Motor neuron (in vitro differentiated cells): Measurements from ENCODE around the gene SF3B5. TPM values are rescaled to one million over a fixed set of nuclear protein-coding genes. Genes with fewer than 3 reads are reported as not detected.

Source experiments
- ATAC-seq, 8 experiments: fragments of 200-7000 bp; cut with Tn5 transposase; replicated peaks in 6 of 8; 2 replicates each; pipeline ENCODE4 v1.8.0; 2021; ENCODE audit warnings: mild to moderate bottlenecking in 8 of 8, moderate library complexity in 8 of 8
- H3K27ac ChIP-seq, 2 donors: fragments of 250-450 bp; sonication (Bioruptor Pico); 2 replicates each; pipeline ENCODE4 v1.9.0; 2021; ENCODE audit warnings: antibody characterized with exemption in 2 of 2, mild to moderate bottlenecking in 2 of 2, moderate library complexity in 1 of 2
- H3K4me1 ChIP-seq, 2 donors: fragments of 250-450 bp; sonication (Bioruptor Pico); replicated peaks in 1 of 2; 2 replicates each; pipeline ENCODE4 v1.6.1; 2021; ENCODE audit warnings: antibody characterized with exemption in 2 of 2, mild to moderate bottlenecking in 2 of 2, moderate library complexity in 1 of 2
- H3K4me3 ChIP-seq, 5 donors: fragments of 250-450 bp; sonication (Bioruptor Pico); 2 replicates each; pipeline ENCODE4 v1.9.0; 2021; ENCODE audit warnings: antibody characterized with exemption in 5 of 5, mild to moderate bottlenecking in 5 of 5, moderate library complexity in 4 of 5
- WGBS, 10 experiments: fragments of 450-650 bp; shearing (Covaris generic); methylation state at CpG; one replicate each; pipeline ENCODE4 v1.0.0; 2022; 5-methylcytosine and 5-hydroxymethylcytosine counted together
- in situ Hi-C, 9 experiments: fragments of 400-800 bp; cut with MboI; loops; one replicate each; pipeline ENCODE4 v1.15.0; 2021; ENCODE audit warnings: low sequenced_read_pairs in 9 of 9, low pct_unique_long_range_greater_than_20kb in 2 of 9; ENCODE audit not compliant: unreplicated experiment in 9 of 9
- total RNA-seq, 8 experiments: library from RNA; unstranded; fragments of 300-600 nt; gene quantifications; 2 replicates each; pipeline versions ENCODE4 v1.2.3 to v1.2.4, GENCODE V29; 2022

Gene SF3B5
- total RNA-seq, 8 experiments from 2014 or later = 160 to 392 (median 214) TPM

DNA sequence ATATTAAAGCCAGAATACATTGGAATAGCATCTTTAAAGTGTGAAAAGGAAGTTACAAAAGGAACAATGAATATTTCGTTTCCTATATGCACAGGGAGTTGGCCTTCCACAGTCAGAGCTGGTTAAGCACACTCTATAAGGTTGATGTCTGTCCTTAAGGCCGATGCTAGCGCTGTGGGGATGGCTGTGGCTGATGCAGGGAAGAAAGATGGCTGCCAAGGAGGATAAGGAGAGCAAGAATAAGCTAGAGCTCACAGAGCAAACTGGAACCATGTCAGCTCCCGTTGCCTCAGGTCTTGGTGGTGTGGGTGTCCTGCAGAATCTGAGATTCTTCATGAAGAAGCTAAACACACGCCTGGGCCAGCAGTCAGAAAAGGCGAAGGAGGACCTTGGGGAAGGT lies 34.1 kb upstream of the SF3B5 start:
- WGBS, 10 experiments = 50 to 93% (median 80%) methylated on average over 1 to 5 of the region's 6 CpGs; no CpG with 5 or more reads in 1 of the 10 experiments
- Histone ChIP-seq H3K4me1 (no peaks in the 10 kb centered on the region), H3K4me3 (no peak overlapping the region), H3K27ac (no peak overlapping the region)
- ATAC-seq = no peak
- in situ Hi-C loops = no loop called here

DNA sequence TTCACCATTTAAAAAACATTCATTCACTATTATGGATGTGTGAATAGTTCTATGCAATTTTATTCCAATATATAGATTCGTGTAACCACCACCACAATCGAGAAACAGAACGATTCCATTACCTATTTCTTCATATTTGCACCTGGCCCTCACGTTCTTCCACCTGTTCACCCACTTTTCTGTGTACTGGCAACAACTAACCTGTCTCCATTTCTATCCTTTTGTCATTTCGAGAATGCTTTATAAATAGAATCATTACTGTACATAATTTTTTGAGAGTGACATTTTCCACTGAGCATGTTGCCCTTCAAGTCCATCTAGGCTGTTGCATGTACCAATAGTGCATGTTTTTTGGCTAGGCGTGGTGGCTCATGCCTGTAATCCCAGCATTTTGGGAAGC lies 31.7 kb upstream of the SF3B5 start:
- H3K4me1 ChIP-seq = no peaks in the 10 kb centered on the region
- no peak for ATAC-seq
- H3K4me3 ChIP-seq = no peak overlapping the region
- 16 to 100% (median 83%) methylated on average over 1 to 6 of the region's 6 CpGs for WGBS, 10 experiments
- in situ Hi-C loops = no loop called here
- no peak overlapping the region for H3K27ac ChIP-seq

DNA sequence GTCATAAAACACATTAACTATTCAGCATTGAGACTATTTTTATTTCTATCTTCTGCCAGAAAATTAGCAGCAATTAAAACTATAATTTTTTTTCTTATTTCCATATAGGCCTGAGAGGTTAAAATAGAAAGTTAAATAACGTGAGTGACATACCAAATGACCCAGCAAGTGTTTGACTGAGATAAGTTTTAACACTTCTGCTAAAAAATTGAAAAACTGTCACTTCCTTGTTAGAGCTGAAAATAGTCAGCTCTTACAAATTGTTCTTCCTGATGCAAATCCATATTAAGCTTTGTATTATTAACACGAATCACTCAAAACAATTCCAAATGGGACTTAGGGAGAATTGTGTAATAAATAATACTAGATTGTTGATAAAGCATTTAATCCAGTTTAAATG lies 28.5 kb upstream of the SF3B5 start:
- Histone ChIP-seq H3K27ac (no peak overlapping the region), H3K4me1 (no peaks in the 10 kb centered on the region), H3K4me3 (no peak overlapping the region)
- WGBS, 10 experiments = 23 to 94% (median 78%) methylated on average over 2 of the region's 2 CpGs; no CpG with 5 or more reads in 1 of the 10 experiments
- no peak for ATAC-seq
- in situ Hi-C loops = loop anchor here in 5 of 9 experiments (25.0 kb wide), 1 partner anchor 363 kb away; no protein-coding TSS in a partner anchor

DNA sequence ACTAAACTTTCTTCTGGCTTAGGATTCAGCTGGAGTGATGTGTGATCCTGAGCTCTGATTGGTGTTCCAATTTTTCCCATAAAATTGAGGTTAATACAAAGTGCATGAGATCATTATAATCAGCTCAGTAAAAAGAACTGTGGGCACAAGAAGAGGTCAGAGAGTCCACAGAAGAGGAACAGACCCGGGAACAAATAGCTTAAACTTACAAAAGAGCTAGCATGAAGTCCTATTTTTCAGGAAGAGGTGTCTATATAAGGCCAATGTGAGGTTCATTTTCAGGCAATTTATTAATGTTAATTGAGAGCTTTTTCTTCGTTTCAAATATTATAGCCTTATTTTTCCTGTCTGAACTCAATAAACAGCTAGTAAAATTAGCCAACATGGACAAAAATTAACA lies 28.0 kb upstream of the SF3B5 start:
- in situ Hi-C loops = loop anchor here in 5 of 9 experiments (25.0 kb wide), 1 partner anchor 364 kb away; no protein-coding TSS in a partner anchor
- Histone ChIP-seq H3K4me3 (no peak overlapping the region), H3K27ac (no peak overlapping the region), H3K4me1 (no peaks in the 10 kb centered on the region)
- ATAC-seq = no peak
- 8 to 75% (median 46%) methylated on average over 1 to 2 of the region's 2 CpGs; no CpG with 5 or more reads in 1 of the 10 experiments for WGBS, 10 experiments

DNA sequence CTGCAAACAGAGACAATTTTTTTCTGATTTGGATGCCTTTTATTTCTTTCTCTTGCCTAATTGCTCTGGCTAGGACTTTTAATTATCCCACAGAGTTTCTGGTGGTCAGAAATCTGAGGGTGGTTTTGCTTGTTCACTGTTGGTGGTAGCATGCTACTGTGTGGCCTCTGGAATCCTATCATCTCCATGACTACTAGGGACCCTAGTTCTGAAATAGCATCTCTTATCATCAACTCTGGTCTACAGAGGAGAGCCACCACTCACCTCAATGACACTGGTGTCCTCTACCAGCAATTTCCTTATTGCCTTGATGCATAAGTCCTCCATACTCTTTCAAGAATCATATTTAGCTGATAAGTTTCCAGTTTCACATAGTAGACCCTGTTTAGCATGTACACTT lies 27.5 kb upstream of the SF3B5 start:
- H3K4me1 ChIP-seq = no peaks in the 10 kb centered on the region
- ATAC-seq = no peak
- H3K27ac ChIP-seq = no peak overlapping the region
- H3K4me3 ChIP-seq = no peak overlapping the region
- in situ Hi-C loops = loop anchor here in 5 of 9 experiments (25.0 kb wide), 1 partner anchor 364 kb away; no protein-coding TSS in a partner anchor

DNA sequence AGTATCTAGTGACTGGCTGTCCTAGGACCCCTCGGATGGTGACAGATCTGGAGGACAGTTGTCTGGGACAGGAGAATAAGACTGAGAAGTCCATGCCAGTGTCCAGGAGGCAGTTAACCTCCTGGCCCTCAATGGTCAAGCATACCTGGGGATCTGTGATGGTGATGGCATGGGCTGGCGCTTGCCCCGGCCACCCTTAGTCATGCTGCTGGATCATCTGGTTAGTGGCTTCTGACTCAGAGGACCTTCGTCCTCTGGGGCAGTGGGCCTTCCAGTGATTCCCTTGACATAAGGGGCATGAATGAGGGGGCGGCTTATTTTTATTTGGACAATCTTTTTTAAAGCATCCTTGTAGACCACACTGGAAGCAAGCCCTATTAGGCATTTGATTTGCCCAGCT lies 24.0 kb upstream of the SF3B5 start:
- in situ Hi-C loops = loop anchor here in 5 of 9 experiments (25.0 kb wide), 1 partner anchor 368 kb away; no protein-coding TSS in a partner anchor
- no peak for ATAC-seq
- WGBS, 10 experiments = 67 to 100% (median 83%) methylated on average over 1 to 4 of the region's 5 CpGs; no CpG with 5 or more reads in 3 of the 10 experiments
- H3K4me3 ChIP-seq = no peak overlapping the region
- H3K27ac ChIP-seq = no peak overlapping the region
- H3K4me1 ChIP-seq = no peaks in the 10 kb centered on the region

DNA sequence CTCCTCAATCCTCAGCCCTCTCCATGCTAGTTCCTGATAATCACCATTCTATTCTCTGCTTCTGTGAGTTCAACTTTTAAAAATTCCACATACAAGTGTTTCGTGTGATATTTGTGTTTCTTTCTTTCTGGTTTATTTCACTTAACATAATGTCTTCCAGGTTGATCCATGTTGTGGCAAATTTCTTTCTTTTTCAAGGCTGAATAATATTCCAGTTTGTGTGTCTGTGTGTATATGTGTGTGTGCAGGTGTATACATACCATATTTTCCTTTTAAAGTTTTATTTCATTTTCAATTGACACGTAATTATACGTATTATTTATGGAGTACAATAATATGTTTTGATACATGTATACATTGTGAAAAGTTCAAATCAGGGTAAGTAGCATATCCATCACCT lies 19.8 kb upstream of the SF3B5 start:
- Histone ChIP-seq H3K4me3 (no peak overlapping the region), H3K4me1 (no peaks in the 10 kb centered on the region), H3K27ac (no peak overlapping the region)
- WGBS, 10 experiments = 38 to 100% (median 83%) methylated on average over 1 to 3 of the region's 3 CpGs
- no peak for ATAC-seq
- in situ Hi-C loops = loop anchor here in 5 of 9 experiments (25.0 kb wide), 1 partner anchor 372 kb away; no protein-coding TSS in a partner anchor

DNA sequence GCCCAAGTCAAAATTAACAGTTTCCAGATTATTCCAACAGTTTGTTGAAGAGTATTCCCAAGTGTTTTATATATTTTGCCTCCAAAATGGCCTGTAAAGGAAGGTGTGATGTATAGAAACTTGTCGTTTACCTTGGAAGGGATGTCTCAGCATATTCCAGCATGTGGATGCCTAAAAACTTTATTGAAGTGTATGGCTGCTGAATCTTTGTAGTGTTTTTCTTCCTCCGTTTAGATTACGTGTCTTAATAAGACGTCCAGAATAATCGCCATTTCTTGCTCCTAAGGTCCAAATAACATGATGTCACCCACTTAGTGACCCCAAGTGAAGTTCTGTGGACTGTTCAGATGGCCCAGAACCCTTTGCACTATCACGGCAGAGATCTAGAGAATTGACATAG lies 18.0 kb upstream of the SF3B5 start:
- in situ Hi-C loops = loop anchor here in 5 of 9 experiments (25.0 kb wide), 1 partner anchor 374 kb away; no protein-coding TSS in a partner anchor
- H3K4me1 ChIP-seq = no peaks in the 10 kb centered on the region
- no peak for ATAC-seq
- H3K4me3 ChIP-seq = no peak overlapping the region
- 0 to 100% (median 87%) methylated on average over 1 to 6 of the region's 6 CpGs for WGBS, 10 experiments
- H3K27ac ChIP-seq = no peak overlapping the region

DNA sequence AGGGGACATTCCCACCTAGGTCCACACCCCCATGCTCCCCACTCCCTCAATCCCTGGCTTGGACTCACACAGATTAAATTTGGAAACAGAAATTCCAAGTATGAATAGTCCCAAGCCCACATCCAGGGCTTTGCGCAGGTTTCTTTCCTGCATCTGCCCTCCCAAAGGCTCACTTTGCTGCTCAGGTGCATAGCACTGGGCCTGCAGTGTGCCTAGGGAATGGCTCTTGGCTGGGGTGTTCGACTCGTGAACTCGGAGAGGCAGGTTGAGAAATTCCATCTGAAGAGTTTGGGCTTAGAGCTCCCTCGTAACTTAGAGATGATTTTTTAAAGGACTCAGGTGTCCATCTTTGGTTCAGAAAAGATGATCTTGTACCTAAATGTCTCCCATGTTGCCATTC lies 14.8 kb upstream of the SF3B5 start:
- Histone ChIP-seq H3K4me1 (no peaks in the 10 kb centered on the region), H3K4me3 (no peak overlapping the region), H3K27ac (no peak overlapping the region)
- WGBS, 10 experiments = 80 to 100% (median 96%) methylated on average over 1 to 5 of the region's 5 CpGs; no CpG with 5 or more reads in 3 of the 10 experiments
- no peak for ATAC-seq
- in situ Hi-C loops = loop anchor here in 5 of 9 experiments (25.0 kb wide), 1 partner anchor 377 kb away; no protein-coding TSS in a partner anchor

DNA sequence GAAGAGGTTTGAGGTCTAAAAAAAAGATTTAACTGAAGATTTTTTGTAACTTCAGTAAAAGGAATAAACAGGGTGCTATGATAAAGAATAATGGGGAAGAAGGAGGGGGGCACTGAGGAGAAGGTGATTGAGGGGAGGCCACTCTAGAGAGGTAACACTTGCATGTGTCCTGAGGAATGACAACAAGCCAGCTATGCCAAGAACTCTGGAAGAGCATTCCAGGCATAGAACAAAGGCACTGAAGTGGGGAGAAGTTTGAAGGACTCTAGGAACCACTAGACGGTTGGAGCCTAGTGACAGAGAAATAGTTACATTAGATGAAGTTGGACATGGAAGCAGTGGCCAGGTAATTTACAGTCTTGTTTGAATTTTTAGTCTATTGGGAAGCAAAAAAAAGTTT lies 10.8 kb upstream of the SF3B5 start:
- in situ Hi-C loops = loop anchor here in 6 of 9 experiments (10.0 to 25.0 kb wide), 3 partner anchors 109 to 381 kb away; no protein-coding TSS in a partner anchor
- H3K27ac ChIP-seq = no peak overlapping the region
- H3K4me3 ChIP-seq = no peak overlapping the region
- H3K4me1 ChIP-seq = no peaks in the 10 kb centered on the region
- ATAC-seq = no peak
- 80 to 100% (median 100%) methylated on average over 1 of the region's 1 CpG; no CpG with 5 or more reads in 5 of the 10 experiments for WGBS, 10 experiments

DNA sequence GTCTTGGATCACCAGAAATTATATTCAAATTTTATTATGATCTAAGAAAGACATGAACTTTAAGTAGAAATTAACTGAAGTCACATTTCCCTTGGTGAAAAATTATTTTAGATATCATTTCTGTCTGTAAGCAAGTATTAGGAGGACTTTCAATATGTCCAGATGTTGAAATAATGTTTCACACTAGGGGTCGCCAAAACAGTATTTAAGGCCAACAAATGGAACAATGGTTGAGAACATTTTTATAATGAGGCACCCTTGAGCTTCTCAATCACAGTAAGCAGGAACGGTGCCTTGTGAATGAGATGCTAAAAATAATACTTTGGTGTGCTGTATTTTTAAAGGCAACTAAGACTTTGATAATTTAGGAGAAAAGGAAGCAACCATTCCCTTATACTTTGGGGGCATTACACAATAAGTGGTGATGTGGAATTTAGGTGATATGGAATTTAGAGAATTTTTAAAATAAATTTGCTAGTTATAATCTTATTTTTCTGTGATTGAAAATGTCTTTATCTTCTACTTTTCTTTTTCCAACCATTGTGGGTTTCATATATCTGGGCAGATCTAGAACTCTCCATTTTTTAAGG lies 9.6 kb upstream of the SF3B5 start:
- WGBS, 10 experiments = 0 to 6% (median 0%) methylated on average over 1 to 2 of the region's 2 CpGs; no CpG with 5 or more reads in 1 of the 10 experiments
- H3K27ac ChIP-seq = no peak overlapping the region
- no peak overlapping the region for H3K4me3 ChIP-seq
- ATAC-seq = peak; percentile 50 to 80 (median 69)
- H3K4me1 ChIP-seq = no peaks in the 10 kb centered on the region
- in situ Hi-C loops = loop anchor here in 6 of 9 experiments (10.0 to 25.0 kb wide), 3 partner anchors 110 to 382 kb away; no protein-coding TSS in a partner anchor

DNA sequence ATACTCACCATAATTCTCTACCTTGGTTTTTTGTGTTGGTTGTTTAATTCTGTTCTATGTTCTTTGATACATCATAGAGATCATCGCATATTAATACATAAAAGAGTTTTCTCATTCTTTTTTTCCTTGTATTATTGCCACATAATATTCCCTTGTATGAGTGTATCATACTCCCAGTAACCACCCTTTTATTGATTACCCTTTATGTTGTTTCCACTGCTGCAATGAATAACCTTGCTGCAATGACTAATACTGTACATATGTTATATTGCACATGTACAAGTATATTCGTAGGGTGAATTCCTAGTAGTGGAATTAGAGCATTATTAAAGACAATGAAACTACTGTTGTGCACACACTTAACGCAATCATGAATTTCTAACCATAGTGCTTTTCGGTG lies 9.1 kb upstream of the SF3B5 start:
- Histone ChIP-seq H3K27ac (no peak overlapping the region), H3K4me3 (no peak overlapping the region), H3K4me1 (no peaks in the 10 kb centered on the region)
- whole genome bisulfite sequencing, 10 experiments = 0 to 62% (median 35%) methylated on average over 1 to 4 of the region's 4 CpGs; no CpG with 5 or more reads in 1 of the 10 experiments
- no peak for ATAC-seq
- in situ Hi-C loops = loop anchor here in 6 of 9 experiments (10.0 to 25.0 kb wide), 3 partner anchors 110 to 383 kb away; no protein-coding TSS in a partner anchor

DNA sequence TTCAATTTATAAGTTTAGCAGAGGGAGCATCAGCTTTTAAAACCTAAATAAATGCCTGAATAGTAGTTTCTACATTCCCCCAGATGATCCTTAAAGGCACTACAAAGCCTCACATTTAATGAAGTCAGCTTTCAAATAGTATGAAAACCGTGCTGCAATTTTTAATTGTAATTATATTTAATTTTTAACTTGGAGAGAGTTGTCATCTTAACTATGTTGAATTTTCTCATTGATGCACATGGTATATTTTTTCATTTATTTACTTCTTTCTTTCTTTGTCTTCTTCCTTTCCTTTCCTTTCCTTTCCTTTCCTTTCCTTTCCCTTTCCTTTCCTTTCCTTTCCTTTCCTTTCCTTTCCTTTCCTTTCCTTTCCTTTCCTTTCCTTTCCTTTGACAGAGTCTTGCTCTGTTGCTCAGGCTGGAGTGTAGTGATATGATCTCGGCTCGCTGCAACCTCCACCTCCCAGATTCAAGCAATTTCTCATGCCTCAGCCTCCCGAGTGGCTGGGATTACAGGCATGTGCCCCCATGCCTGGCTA lies 7.7 kb upstream of the SF3B5 start:
- in situ Hi-C loops = loop anchor here in 6 of 9 experiments (10.0 to 25.0 kb wide), 3 partner anchors 112 to 384 kb away; no protein-coding TSS in a partner anchor
- no peaks in the 10 kb centered on the region for H3K4me1 ChIP-seq
- no peak overlapping the region for H3K4me3 ChIP-seq
- no peak for ATAC-seq
- no peak overlapping the region for H3K27ac ChIP-seq
- 14 to 93% (median 68%) methylated on average over 1 to 4 of the region's 4 CpGs; no CpG with 5 or more reads in 2 of the 10 experiments for WGBS, 10 experiments
